Measurements from ENCODE around the gene RGS5. TPM values are rescaled to one million over a fixed set of nuclear protein-coding genes. Genes with fewer than 3 reads are reported as not detected.
"Not testable (repeated sequence)": the region's sequence is repeated elsewhere in the genome, so short reads cannot be mapped to it uniquely, and the experiment has no call there.

Gene RGS5
- total RNA-seq (2021), result 4.7 and 6.3 TPM in 2 replicates
- percentile 39 among the genes with signal in this experiment for Bru-seq, nascent RNA
- percentile 30 among the genes with signal in this experiment for BruChase-seq, experiment 1, labeled RNA remaining after a 2-hour chase
- percentile 31 among the genes with signal in this experiment for BruChase-seq, experiment 2, labeled RNA remaining after a 6-hour chase
- long read RNA-seq, full-length matches to known transcripts, result 11 of 15 reads
- long read RNA-seq, partial matches to known transcripts, result 0 of 15 reads
- long read RNA-seq, other reads (novel, unspliced or antisense), result 4 of 15 reads

- CTCF ChIA-PET, result no interaction called here
- no peak within 1 kb of the TSS for H3K4me3 ChIP-seq (ENCODE audit: low read depth, low read length, poor library complexity, severe bottlenecking)
- intact Hi-C loops (cut with micrococcal nuclease; ENCODE audit: unreplicated experiment), result no loop called here
- H3K27ac ChIP-seq (ENCODE audit: low read depth, low read length, poor library complexity, severe bottlenecking), result no peak within 1 kb of the TSS
- no peaks in the 10 kb centered on the region for H3K36me3 ChIP-seq (ENCODE audit: insufficient read depth, low read length, poor library complexity, severe bottlenecking)
- H3K9me3 ChIP-seq (ENCODE audit: low read depth, low read length, poor library complexity, severe bottlenecking), result no peaks in the 10 kb centered on the region
- no peaks in the 10 kb centered on the region for H3K4me1 ChIP-seq (ENCODE audit: insufficient read depth, low read length, poor library complexity, severe bottlenecking)
- BruUV-seq (replicated peaks), result no TSS peak
- no peaks in the 10 kb centered on the region for H3K27me3 ChIP-seq (replicated peaks; ENCODE audit: insufficient read depth, low read depth, low read length, poor library complexity)
- POLR2A ChIA-PET (ENCODE audit: low non-redundant PET), result no interaction called here
- TF ChIP-seq CTCF (conservative IDR thresholded peaks at IDR 0.05; ENCODE audit: low read depth, low read length), result no peak
- no peak for TF ChIP-seq EZH2 (IDR thresholded peaks at IDR 0.05; ENCODE audit: borderline replicate concordance, low read depth, low read length, poor library complexity, severe bottlenecking)
- peak; percentile 55 for DNase-seq (ENCODE audit: low spot score)
Observed at GRCh38 chr1:163202833-163203451, at the start of gene RGS5. Gene RGS5, minus strand, starts transcription at chr1:163202916. Its CDS starts 81 bp downstream, at chr1:163202835.

- no TSS peak for BruUV-seq (replicated peaks)
- POLR2A ChIA-PET (ENCODE audit: low non-redundant PET), result no interaction called here
- no peaks in the 10 kb centered on the region for H3K36me3 ChIP-seq (ENCODE audit: insufficient read depth, low read length, poor library complexity, severe bottlenecking)
Observed at GRCh38 chr1:163250382-163250974, 47.8 kb upstream of the RGS5 start.

GRCh38 chr1:163248064-163248463, 45.3 kb upstream of the RGS5 start:
- CTCF ChIA-PET, result no interaction called here
- Histone ChIP-seq H3K27me3 (replicated peaks; ENCODE audit: insufficient read depth, low read depth, low read length, poor library complexity) (no peaks in the 10 kb centered on the region), H3K9me3 (ENCODE audit: low read depth, low read length, poor library complexity, severe bottlenecking) (no peaks in the 10 kb centered on the region), H3K36me3 (ENCODE audit: insufficient read depth, low read length, poor library complexity, severe bottlenecking) (no peaks in the 10 kb centered on the region), H3K4me3 (ENCODE audit: low read depth, low read length, poor library complexity, severe bottlenecking) (no peak overlapping the region), H3K4me1 (ENCODE audit: insufficient read depth, low read length, poor library complexity, severe bottlenecking) (peaks cover 8% of the 10 kb centered on the region), H3K27ac (ENCODE audit: low read depth, low read length, poor library complexity, severe bottlenecking) (peak overlapping the region; percentile 46)
- no peak for DNase-seq (ENCODE audit: low spot score)
- POLR2A ChIA-PET (ENCODE audit: low non-redundant PET), result no interaction called here
- intact Hi-C loops (cut with micrococcal nuclease; ENCODE audit: unreplicated experiment), result no loop called here
- TF ChIP-seq CTCF (conservative IDR thresholded peaks at IDR 0.05; ENCODE audit: low read depth, low read length), result no peak
- no peak for TF ChIP-seq EZH2 (IDR thresholded peaks at IDR 0.05; ENCODE audit: borderline replicate concordance, low read depth, low read length, poor library complexity, severe bottlenecking)
- BruUV-seq (replicated peaks), result no TSS peak

More at GRCh38 chr1:163250382-163250974, 47.8 kb upstream of the RGS5 start:
- H3K27me3 ChIP-seq (replicated peaks; ENCODE audit: insufficient read depth, low read depth, low read length, poor library complexity), result no peaks in the 10 kb centered on the region
- no peak for DNase-seq (ENCODE audit: low spot score)
- intact Hi-C loops (cut with micrococcal nuclease; ENCODE audit: unreplicated experiment), result no loop called here
- H3K27ac ChIP-seq (ENCODE audit: low read depth, low read length, poor library complexity, severe bottlenecking), result no peak overlapping the region
- peaks cover 8% of the 10 kb centered on the region for H3K4me1 ChIP-seq (ENCODE audit: insufficient read depth, low read length, poor library complexity, severe bottlenecking)
- CTCF ChIA-PET, result interaction anchor here (0.6 kb wide), 1 partner anchor 78 kb away, joined by 3 read pairs; no protein-coding TSS in a partner anchor
- no peaks in the 10 kb centered on the region for H3K9me3 ChIP-seq (ENCODE audit: low read depth, low read length, poor library complexity, severe bottlenecking)
- H3K4me3 ChIP-seq (ENCODE audit: low read depth, low read length, poor library complexity, severe bottlenecking), result no peak overlapping the region
- TF ChIP-seq CTCF (conservative IDR thresholded peaks at IDR 0.05; ENCODE audit: low read depth, low read length) (no peak), EZH2 (IDR thresholded peaks at IDR 0.05; ENCODE audit: borderline replicate concordance, low read depth, low read length, poor library complexity, severe bottlenecking) (no peak)

GRCh38 chr1:163244648-163245047, 41.9 kb upstream of the RGS5 start:
- H3K27ac ChIP-seq (ENCODE audit: low read depth, low read length, poor library complexity, severe bottlenecking); H3K36me3 ChIP-seq (ENCODE audit: insufficient read depth, low read length, poor library complexity, severe bottlenecking); intact Hi-C loops (cut with micrococcal nuclease; ENCODE audit: unreplicated experiment); H3K4me3 ChIP-seq (ENCODE audit: low read depth, low read length, poor library complexity, severe bottlenecking); H3K4me1 ChIP-seq (ENCODE audit: insufficient read depth, low read length, poor library complexity, severe bottlenecking); H3K9me3 ChIP-seq (ENCODE audit: low read depth, low read length, poor library complexity, severe bottlenecking); BruUV-seq (replicated peaks); DNase-seq (ENCODE audit: low spot score); CTCF ChIA-PET; H3K27me3 ChIP-seq (replicated peaks; ENCODE audit: insufficient read depth, low read depth, low read length, poor library complexity); POLR2A ChIA-PET (ENCODE audit: low non-redundant PET): not testable (repeated sequence)
